ENCODE measurements around the gene FECH.

FECH gene

DNA sequence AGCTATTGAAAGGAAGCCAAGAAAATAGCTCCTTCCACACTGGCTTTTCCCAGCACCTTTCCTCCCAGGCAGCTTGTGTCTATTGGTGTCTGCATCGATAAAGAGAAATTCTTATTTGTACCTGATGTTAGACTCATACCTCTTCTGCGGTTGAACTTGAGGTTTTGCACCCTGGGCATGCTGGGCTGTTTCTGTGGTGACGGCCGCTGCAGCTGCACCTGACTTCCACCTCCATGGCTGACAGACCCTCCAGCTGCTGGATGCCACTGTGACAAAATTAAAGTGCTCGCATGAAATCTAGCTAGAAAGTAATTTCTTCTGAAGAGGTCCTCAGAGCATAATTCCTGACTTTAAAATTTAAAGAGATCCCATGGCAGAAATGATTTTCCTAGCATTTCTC lies 6.6 kb downstream of the FECH start:
- no peak for DNase-seq

DNA sequence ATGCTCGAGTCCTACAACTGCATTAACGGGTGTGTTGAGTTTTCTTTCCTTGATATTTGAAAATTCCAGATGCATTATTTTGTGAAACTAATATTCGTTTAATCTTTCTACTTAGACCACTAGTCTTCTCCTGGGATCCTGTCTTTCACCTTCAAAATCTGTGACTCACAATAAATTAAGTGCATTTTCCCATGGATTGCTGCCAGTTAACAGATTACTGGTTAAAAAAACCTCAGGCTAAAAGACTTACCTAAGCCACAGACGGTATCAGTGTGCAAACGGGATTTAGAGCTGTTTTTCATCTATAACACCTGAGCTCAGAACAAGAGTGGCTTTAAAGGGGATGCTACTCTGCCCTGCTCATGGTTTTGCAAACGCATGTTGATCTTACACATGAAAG lies 10.2 kb downstream of the FECH start:
- no peak for DNase-seq

- no peak for DNase-seq
These were observed 11.0 kb downstream of the FECH start for GRCh38 chr18:57575542-57575941.

GRCh38 chr18:57574866-57575265 lies 11.6 kb downstream of the FECH start:
- no peak for DNase-seq

DNA sequence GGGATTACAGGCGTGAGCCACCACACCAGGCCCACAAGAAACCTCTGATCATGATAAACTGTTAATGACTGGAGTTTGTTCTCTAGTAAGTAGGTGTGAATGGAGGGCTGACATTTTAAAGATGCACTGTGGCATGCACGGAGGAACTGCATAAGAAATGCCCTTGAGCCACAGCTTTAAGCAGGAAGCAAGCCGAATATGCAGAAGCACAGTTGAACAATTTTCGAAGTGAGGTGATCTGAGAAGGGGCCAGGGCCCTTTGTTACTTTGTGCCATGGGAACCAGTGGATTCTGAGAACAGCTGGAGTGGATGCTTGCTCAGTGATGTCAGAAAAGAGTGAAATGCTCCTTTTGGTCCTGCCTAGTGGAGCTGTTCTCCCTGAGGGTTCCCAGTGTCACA lies 16.3 kb downstream of the FECH start:
- DNase-seq: no peak

- no peak for DNase-seq
These were observed 17.4 kb downstream of the FECH start for GRCh38 chr18:57569133-57569532.

DNA sequence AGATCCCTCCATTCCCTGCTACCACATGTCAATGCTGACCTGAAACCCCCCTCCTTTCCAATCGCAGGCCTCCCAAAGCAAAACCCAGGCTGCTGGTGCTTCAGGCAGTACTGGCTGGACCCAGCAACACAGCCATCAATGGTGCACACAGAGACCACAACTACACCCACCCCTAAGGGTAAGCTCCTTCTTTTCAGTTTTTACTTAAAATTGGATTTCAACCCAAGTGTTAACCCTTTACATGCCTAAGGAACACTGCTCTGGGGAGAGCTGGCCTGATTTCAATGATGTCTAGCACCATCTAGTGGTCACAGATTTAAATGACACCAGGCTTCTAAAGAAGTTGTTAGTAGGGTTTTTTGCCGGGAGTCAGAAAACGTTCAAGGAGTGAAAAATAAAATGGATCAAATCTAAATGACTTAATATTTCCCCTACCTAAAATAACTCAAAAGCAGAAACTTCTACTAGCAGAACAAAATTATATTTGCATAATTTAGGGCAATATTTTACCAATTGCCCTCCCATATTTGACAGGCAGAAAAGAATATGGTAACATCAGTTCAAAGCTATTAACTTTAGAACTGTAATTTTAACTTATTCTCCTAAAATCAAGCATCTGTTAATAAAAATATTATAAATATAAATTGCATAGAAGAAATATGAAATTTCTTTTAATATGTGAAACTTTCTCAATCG lies 24.6 kb downstream of the FECH start:
- DNase-seq: no peak

DNA sequence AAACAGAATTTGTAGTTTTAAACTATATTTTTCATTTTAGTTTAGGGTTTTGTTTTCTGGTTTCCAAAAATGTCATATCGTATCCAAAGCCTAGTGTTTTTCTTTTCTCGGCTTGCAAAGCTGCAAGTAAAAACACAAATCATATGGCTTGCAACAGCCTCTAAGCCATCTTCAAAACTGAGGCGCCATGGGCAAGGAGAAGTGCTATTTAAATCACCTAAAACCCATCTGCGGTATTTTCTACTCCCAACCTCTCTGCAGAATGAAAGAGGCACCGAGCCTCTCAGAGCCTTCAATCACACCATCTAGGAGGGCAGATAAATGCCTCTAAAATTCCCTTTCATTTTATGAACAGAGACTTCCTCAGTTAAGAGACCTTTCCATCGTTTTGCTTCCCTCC lies 25.2 kb downstream of the FECH start:
- no peak for DNase-seq

- DNase-seq: no peak
These were observed 27.2 kb downstream of the FECH start for GRCh38 chr18:57559314-57559713.

DNA sequence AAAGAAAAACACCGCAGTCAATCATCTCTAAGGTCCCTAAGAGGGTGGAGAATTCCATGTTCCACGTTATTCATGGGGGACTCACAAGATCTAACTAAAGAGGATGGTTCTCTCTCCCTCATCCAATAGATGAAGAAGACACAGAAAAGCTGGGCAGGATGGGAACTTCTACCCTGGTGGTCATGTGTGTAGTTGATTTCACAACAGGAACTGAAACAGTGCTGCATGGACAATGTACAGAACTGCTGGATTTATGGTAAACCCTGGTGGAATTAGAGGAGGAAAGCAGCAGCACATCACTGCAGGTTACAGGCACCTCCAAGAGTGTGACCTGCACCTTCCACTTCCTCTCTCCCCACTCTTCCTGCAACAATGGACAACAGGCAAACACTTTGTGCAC lies 31.4 kb downstream of the FECH start:
- DNase-seq: no peak

- DNase-seq: no peak
These were observed 36.0 kb downstream of the FECH start for GRCh38 chr18:57550510-57550909.

DNA sequence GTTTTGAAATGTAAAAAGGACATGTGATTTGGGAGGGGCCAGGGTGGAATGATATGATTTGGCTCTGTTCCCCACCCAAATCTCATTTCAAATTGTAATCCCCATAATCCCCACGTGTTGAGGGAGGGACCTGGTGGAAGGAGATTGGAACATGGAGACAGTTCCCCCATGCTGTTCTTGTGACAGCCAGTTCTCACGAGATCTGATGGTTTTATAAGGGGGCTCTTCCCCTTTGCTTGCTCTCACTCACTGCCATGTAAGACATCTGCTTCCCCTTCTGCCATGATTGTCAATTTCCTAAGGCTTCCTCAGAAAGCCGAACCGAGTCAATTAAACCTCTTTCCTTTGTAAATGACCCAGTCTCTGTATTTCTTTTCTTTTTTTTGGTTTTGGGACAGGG lies 39.2 kb downstream of the FECH start:
- DNase-seq: no peak

DNA sequence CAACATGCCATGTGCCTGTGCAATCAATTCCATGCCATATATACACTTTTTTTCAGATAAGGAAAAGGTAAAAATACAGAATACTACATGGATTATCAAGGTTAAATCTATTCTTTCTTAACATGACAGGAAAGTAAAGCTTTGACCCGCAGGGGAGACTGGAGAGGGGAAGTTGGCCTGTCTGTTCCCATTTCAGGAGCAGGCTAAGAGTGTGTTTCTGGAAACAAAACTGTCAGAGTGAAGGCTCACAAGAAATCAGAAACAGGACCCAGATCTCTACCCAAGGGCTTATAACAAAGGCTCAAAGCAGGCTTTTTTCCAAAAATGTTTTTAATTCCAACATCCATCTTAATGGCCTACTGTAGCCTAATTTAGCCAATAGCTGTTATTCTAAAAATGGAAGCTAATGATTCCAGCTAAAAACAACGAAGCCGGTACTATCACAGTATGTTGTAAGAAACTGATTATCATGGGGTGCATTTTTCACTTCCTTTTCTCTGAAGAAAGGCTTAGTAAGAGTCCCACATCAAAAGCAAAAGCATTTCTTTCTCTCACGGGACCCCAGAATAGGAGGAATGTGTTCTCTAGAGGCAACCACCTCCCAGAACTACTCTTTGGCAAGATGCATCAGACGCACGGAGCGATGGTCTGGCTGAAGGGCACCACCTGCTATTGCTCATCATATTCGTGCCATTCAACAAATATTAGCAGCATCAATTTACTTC lies 41.4 kb downstream of the FECH start:
- no peak for DNase-seq

DNA sequence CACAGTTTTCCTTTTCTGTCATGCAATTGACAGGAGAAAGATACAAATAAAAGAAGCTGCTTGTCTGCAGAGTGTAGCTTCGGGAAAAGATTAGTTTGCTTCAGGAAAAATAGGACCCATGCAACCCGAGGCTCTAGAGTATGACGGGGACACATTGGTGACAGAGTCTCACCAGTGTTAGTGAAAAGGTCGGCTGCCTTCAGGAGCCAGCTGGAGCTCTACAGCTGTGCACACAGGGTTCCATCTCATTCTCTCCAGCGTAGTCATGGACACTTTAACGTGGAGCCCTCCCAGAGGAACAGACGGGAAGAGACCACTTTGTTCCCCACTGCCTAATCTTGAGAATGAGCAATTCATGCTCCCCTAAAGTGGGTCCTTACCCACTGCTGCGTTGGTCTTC lies 42.9 kb downstream of the FECH start:
- DNase-seq: no peak

DNA sequence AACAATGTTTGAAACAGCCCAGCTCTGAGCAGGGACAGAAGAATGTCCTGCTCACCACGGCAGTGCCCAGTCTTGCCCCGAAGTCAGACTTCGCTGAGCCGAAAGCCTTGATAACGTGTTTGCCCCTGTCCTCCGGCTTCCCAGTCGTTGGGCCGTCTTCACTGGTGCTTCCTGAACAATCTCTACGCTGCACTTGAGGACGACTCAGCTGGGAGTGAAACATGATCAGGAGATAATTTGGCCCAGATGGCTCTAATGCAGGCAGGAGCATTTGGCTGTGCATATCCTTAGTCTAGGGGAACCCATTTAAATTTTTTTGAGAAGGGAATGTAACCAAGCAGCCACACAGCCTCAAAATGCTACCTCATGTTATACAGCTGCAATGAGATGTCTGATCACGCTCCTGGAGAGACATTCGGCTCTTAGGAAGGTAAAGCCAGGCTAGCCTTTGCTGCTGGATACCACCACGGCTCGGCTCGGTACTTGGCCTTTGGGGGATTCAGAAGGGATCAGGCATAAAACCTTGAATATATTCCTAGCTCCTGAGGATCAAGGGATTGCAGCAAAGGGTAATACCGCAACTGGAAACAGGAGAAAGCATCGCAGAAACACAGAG lies 43.6 kb downstream of the FECH start:
- DNase-seq: no peak

- DNase-seq: no peak
These were observed 44.4 kb downstream of the FECH start for GRCh38 chr18:57542126-57542525.

- DNase-seq: no peak
These were observed 46.8 kb downstream of the FECH start for GRCh38 chr18:57539702-57540101.

DNA sequence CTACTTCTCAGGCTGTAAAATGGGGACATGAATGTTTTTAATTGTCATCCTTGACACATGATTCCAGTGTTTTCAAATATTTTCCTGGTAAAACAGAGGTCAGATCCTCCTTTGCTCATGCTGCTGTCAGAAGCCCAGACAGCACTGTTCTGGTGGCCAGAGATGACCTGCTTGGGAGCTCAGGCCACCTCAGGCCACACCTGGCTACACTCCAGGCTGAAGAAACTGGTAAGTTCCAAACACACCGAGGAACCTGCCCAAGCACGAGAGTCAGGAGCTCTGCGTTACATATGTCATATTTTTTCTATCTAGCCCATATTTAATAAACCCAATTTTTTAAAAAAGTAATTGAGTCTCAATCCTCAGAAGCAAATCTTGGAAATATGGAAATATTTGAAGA lies 47.9 kb downstream of the FECH start:
- DNase-seq: no peak

- no peak for DNase-seq
These were observed 52.0 kb downstream of the FECH start for GRCh38 chr18:57534511-57534909.

DNA sequence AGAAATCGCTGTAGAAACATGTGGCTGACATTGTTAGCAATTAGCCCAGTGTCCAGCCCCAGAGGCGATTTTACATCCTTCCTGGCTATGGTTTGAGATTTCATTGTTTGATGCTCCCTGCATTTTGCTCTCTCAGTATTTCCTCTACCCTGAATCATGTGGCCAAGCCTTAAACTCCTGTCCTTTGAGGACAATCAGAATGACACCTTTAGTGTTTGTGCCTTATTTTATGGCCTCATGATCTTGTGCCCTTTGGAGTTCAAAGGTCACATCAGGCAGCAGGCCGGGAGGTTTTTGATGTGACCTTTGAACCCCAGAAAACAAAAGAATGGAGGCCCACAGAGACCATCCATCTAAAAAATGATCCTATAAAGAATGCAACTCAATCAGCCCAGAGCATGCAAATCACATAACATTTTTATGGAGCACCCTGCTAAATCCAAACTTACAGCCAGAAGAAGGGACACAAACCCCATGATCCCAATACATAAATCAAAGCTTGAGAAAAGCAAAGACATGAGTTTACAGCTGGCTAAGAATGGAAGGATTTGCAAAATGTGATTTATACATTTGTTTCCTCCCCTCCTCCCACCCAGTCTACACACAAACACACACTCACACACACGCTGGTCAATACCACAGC lies 52.5 kb downstream of the FECH start:
- DNase-seq: no peak

GRCh38 chr18:57533006-57533867 lies 53.3 kb downstream of the FECH start:
- no peak for DNase-seq

- DNase-seq: no peak
These were observed 57.4 kb downstream of the FECH start for GRCh38 chr18:57529151-57529550.
